Thoracic aorta (tissue), 2 donors: ENCODE data around the gene COL2A1. TPM values are rescaled to one million over a fixed set of nuclear protein-coding genes. Genes with fewer than 3 reads are reported as not detected.

ENCODE experiments used
- ATAC-seq: fragments of 150-250 bp; one replicate; pipeline ENCODE4 v1.8.0; 2017; ENCODE audit warnings: low read depth; ENCODE audit not compliant: insufficient number of reproducible peaks, low FRiP score
- DNase-seq: peaks from one replicate; pipeline ENCODE4 v3.0.0-alpha.2; 2020; ENCODE audit warnings: low spot score
- H3K27ac ChIP-seq, 2 donors: fragments of 200-600 bp; sonication (generic); 1 replicate in 1 of 2; 2 replicates in 1 of 2; pipeline ENCODE4 v1.5.1; 2016; ENCODE audit warnings: mild to moderate bottlenecking in 2 of 2, moderate library complexity in 2 of 2
- H3K27me3 ChIP-seq: fragments of 200-600 bp; sonication (generic); replicated peaks from 2 replicates; pipeline ENCODE4 v1.6.0; 2016; ENCODE audit warnings: mild to moderate bottlenecking; ENCODE audit not compliant: insufficient read depth
- H3K36me3 ChIP-seq: fragments of 200-600 bp; sonication (generic); one replicate; pipeline ENCODE4 v1.5.1; 2016
- H3K4me1 ChIP-seq, 2 donors: fragments of 200-600 bp; sonication (generic); 1 replicate in 1 of 2; 2 replicates in 1 of 2; pipeline versions ENCODE4 v1.5.1 to v1.6.0; 2016; ENCODE audit warnings: low read depth in 2 of 2, mild to moderate bottlenecking in 1 of 2; ENCODE audit not compliant: control insufficient read depth in 1 of 2
- H3K4me3 ChIP-seq: fragments of 200-600 bp; sonication (generic); 2 replicates; pipeline ENCODE4 v1.5.1; 2016; ENCODE audit warnings: mild to moderate bottlenecking
- H3K9me3 ChIP-seq: fragments of 200-600 bp; sonication (generic); 2 replicates; pipeline ENCODE4 v1.5.1; 2016
- CTCF ChIP-seq: fragments of 200-600 bp; sonication (generic); IDR thresholded peaks from one replicate; pipeline ENCODE4 v1.5.1; 2019; ENCODE audit warnings: antibody characterized with exemption
- total RNA-seq, 2 donors: library from RNA; depleted of rRNA; stranded (reverse); fragments of >200 nt; gene quantifications; one replicate each; pipeline versions ENCODE4 v1.1.0 to v1.2.3, GENCODE V29; 2016

COL2A1 gene
- total RNA-seq, 2 donors from 2014 or later, result 0.14 TPM; not detected in 1

DNA sequence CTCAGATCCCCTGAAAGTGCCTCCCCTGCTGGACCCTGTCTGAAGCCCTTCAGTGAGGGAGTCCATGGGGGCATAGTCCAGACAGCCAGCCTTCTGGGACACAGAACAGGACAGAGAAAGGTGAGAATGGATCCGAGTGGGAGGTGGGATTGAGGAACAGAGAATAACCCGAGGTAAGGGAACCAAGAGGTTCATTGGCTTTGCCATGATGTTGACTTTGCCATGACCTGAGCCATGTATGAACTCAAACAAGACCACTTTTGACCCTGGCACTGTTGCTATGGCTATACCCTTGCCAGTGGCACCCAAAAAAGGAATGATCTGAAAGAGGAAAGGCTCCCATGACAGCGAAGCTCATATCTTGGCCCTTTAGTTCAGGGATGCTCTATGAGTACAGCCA is 76.9 kb downstream of the COL2A1 start:
- no peak for TF ChIP-seq CTCF
- Histone ChIP-seq H3K27ac (no peak overlapping the region), H3K36me3 (no peaks in the 10 kb centered on the region), H3K4me3 (no peak overlapping the region), H3K9me3 (no peaks in the 10 kb centered on the region), H3K27me3 (no peaks in the 10 kb centered on the region), H3K4me1 (no peaks in the 10 kb centered on the region)
- ATAC-seq (no peak), DNase-seq (no peak)

Other genes starting within 250 kb of the COL2A1 start
- gene RAPGEF3, start 245.6 kb downstream of the COL2A1 start, total RNA-seq, result 10 to 100 TPM; 40.9 to 77.4 TPM
- gene SLC48A1, start 231.2 kb downstream of the COL2A1 start, total RNA-seq, result 100 to 1,000 TPM in 1 of 2 donors, 10 to 100 TPM in 1; 60.5 to 107 TPM
- gene HDAC7, start 184.6 kb downstream of the COL2A1 start, total RNA-seq, result 100 to 1,000 TPM in 1 of 2 donors, 10 to 100 TPM in 1; 77.8 to 112 TPM
- gene VDR, start 99.5 kb downstream of the COL2A1 start, total RNA-seq, result 10 to 100 TPM in 1 of 2 donors, 1 to 10 TPM in 1; 6.8 to 10.3 TPM
- gene TMEM106C, start 40.9 kb downstream of the COL2A1 start, total RNA-seq, result 100 to 1,000 TPM in 1 of 2 donors, 10 to 100 TPM in 1; 48.1 to 149 TPM
- gene SENP1, start 101.6 kb upstream of the COL2A1 start, total RNA-seq, result 10 to 100 TPM; 23.2 to 24.6 TPM
- 10 to 100 TPM; 50.1 to 62.2 TPM for gene PFKM, start 114.9 kb upstream of the COL2A1 start, total RNA-seq
- 10 to 100 TPM; 20.7 to 45.3 TPM for gene ASB8, start 153.0 kb upstream of the COL2A1 start, total RNA-seq
- gene CCDC184, start 179.2 kb upstream of the COL2A1 start, total RNA-seq, result 1 to 10 TPM in 1 of 2 donors, under 1 TPM in 1; 0.81 to 5.6 TPM
- not detected for gene OR10AD1, start 198.8 kb upstream of the COL2A1 start, total RNA-seq